A549 (cell line): ENCODE results near the gene DEFB124. TPM values are rescaled to one million over a fixed set of nuclear protein-coding genes. Genes with fewer than 3 reads are reported as not detected.

Experiments
- ATAC-seq, 2 experiments: fragments of 200-7000 bp in 1 of 2; fragments of >200 bp in 1 of 2; cut with Nextera tagmentation in 1 of 2; cut with Tn5 transposase in 1 of 2; 3 replicates each; pipeline versions ENCODE4 v1.8.0 to v1.9.1; 2018 to 2020; ENCODE audit warnings: mild to moderate bottlenecking in 1 of 2, moderate library complexity in 1 of 2
- CTCF ChIA-PET: fragments of 300-600 bp; sonication (Branson Sonifier 250); formaldehyde crosslinking; extraction: SDS; loops from one replicate; lab custom pipeline; 2021; ENCODE audit warnings: antibody characterized with exemption, inconsistent platforms; lab: Yijun Ruan, JAX
- POLR2A ChIA-PET: fragments of 350-600 bp; formaldehyde crosslinking; extraction: SDS; loops from one replicate; lab custom pipeline; 2021; ENCODE audit warnings: antibody characterized with exemption, inconsistent platforms; lab: Yijun Ruan, JAX
- DNase-seq, 2 experiments: peaks; one replicate each; pipeline versions ENCODE4 v3.0.0 to v3.0.0-alpha.2; 2011 to 2016; ENCODE audit warnings: low read depth in 1 of 2, low spot score in 1 of 2
- FAIRE-seq: peaks from 2 replicates; lab custom pipeline; 2011; peaks lifted over from hg19 to GRCh38; lab: Jason Lieb, UNC
- H3K27ac ChIP-seq, 2 experiments: fragments of >200 bp; sonication (Bioruptor Twin); formaldehyde crosslinking; 3 replicates each; pipeline ENCODE4 v1.5.1; 2016 to 2017
- H3K4me1 ChIP-seq: fragments of >200 bp; sonication (Bioruptor Twin); formaldehyde crosslinking; 3 replicates; pipeline ENCODE4 v1.6.1; 2016
- H3K4me2 ChIP-seq: fragments of >200 bp; sonication (Bioruptor Twin); formaldehyde crosslinking; 3 replicates; pipeline ENCODE4 v1.6.1; 2016
- H3K4me3 ChIP-seq: fragments of >200 bp; sonication (Bioruptor Twin); formaldehyde crosslinking; 3 replicates; pipeline ENCODE4 v1.5.1; 2016
- H3K9me3 ChIP-seq: fragments of >200 bp; sonication (Bioruptor Twin); formaldehyde crosslinking; 3 replicates; pipeline ENCODE4 v1.6.1; 2016
- ATOH8 ChIP-seq: fragments of 250-450 bp; sonication (Bioruptor Pico); IDR thresholded peaks from 2 replicates; pipeline ENCODE4 v1.5.0; 2020; ENCODE audit warnings: low read depth, mild to moderate bottlenecking, moderate library complexity
- BHLHE40 ChIP-seq: IDR thresholded peaks from 2 replicates; pipeline ENCODE4 v1.6.1; 2012; ENCODE audit warnings: low read depth, low read length, inconsistent platforms
- E2F6 ChIP-seq: IDR thresholded peaks from 2 replicates; pipeline ENCODE4 v1.6.1; 2012; ENCODE audit warnings: low read depth, borderline replicate concordance
- EHF ChIP-seq: fragments of 250-450 bp; sonication (Bioruptor Pico); IDR thresholded peaks from 2 replicates; pipeline ENCODE4 v1.5.0; 2020; ENCODE audit warnings: mild to moderate bottlenecking
- EHMT2 ChIP-seq: fragments of 200-600 bp; sonication (generic); IDR thresholded peaks from 2 replicates; pipeline ENCODE4 v1.6.1; 2016; ENCODE audit warnings: antibody characterized with exemption, low read depth, mild to moderate bottlenecking, moderate library complexity
- FOXS1 ChIP-seq: fragments of 250-450 bp; sonication (Bioruptor Pico); IDR thresholded peaks from 2 replicates; pipeline ENCODE4 v1.5.0; 2020; ENCODE audit warnings: mild to moderate bottlenecking, moderate library complexity
- HDAC2 ChIP-seq: fragments of 200-600 bp; sonication (generic); IDR thresholded peaks from 2 replicates; pipeline ENCODE4 v1.6.1; 2016
- HES2 ChIP-seq: fragments of >200 bp; sonication (Bioruptor Twin); formaldehyde crosslinking; IDR thresholded peaks from 2 replicates; pipeline ENCODE4 v1.6.1; 2016
- HEYL ChIP-seq: fragments of 250-450 bp; sonication (Bioruptor Pico); IDR thresholded peaks from 2 replicates; pipeline ENCODE4 v1.8.0; 2021; ENCODE audit warnings: mild to moderate bottlenecking, moderate library complexity
- HOXA7 ChIP-seq: fragments of 250-450 bp; sonication (Bioruptor Pico); IDR thresholded peaks from 2 replicates; pipeline ENCODE4 v1.5.0; 2020; ENCODE audit warnings: mild to moderate bottlenecking, moderate library complexity
- JUN ChIP-seq, 2 experiments: fragments of >200 bp; sonication (Bioruptor Twin); formaldehyde crosslinking; IDR thresholded peaks; 2 replicates in 1 of 2; 3 replicates in 1 of 2; pipeline ENCODE4 v1.6.1; 2016 to 2017
- KDM1A ChIP-seq: fragments of 200-600 bp; sonication (generic); IDR thresholded peaks from 2 replicates; pipeline ENCODE4 v1.6.1; 2016; ENCODE audit warnings: low read depth, mild to moderate bottlenecking
- KDM5A ChIP-seq: fragments of 200-600 bp; sonication (generic); IDR thresholded peaks from 2 replicates; pipeline ENCODE4 v1.6.1; 2016; ENCODE audit warnings: antibody characterized with exemption, mild to moderate bottlenecking
- MAZ ChIP-seq: fragments of 150-350 bp; IDR thresholded peaks from 2 replicates; pipeline ENCODE4 v1.6.1; 2014; ENCODE audit warnings: antibody characterized with exemption, low read depth, low read length, borderline replicate concordance
- NR3C1 ChIP-seq: fragments of >200 bp; sonication (Bioruptor Twin); formaldehyde crosslinking; IDR thresholded peaks from 3 replicates; pipeline ENCODE4 v1.6.1; 2017
- RAD21 ChIP-seq, 2 experiments: fragments of >200 bp in 1 of 2; sonication (Bioruptor Twin) in 1 of 2; formaldehyde crosslinking in 1 of 2; IDR thresholded peaks in 1 of 2; conservative IDR thresholded peaks in 1 of 2; 2 replicates in 1 of 2; 3 replicates in 1 of 2; pipeline ENCODE4 v1.6.1; 2012 to 2018; ENCODE audit warnings: inconsistent platforms in 1 of 2
- RCOR1 ChIP-seq: fragments of 150-350 bp; IDR thresholded peaks from 2 replicates; pipeline ENCODE4 v1.6.1; 2014; ENCODE audit warnings: antibody characterized with exemption, low read length, low read depth
- RNF2 ChIP-seq: fragments of 200-600 bp; sonication (generic); IDR thresholded peaks from 2 replicates; pipeline ENCODE4 v1.6.1; 2016; ENCODE audit warnings: low read depth, mild to moderate bottlenecking, antibody characterized with exemption, moderate library complexity, borderline replicate concordance
- SREBF2 ChIP-seq: fragments of 450-650 bp; IDR thresholded peaks from 2 replicates; pipeline ENCODE4 v1.6.1; 2014; ENCODE audit warnings: mild to moderate bottlenecking, moderate library complexity
- ZSCAN20 ChIP-seq: fragments of 250-450 bp; sonication (Bioruptor Pico); IDR thresholded peaks from 2 replicates; pipeline ENCODE4 v1.8.0; 2022; ENCODE audit warnings: mild to moderate bottlenecking, moderate library complexity
- WGBS: methylation state at CpG from one replicate; pipeline ENCODE4 v1.1.6; 2017; ENCODE audit errors: missing lambda C conversion rate; 5-methylcytosine and 5-hydroxymethylcytosine counted together
- polyA plus RNA-seq, 4 experiments: library from polyadenylated mRNA; depleted of rRNA in 3 of 4; stranded (reverse); fragments of >200 nt; fragmentation: RNase III in 1 of 4; extraction: RNeasy Plus Mini Kit Qiagen cat#74134 plus additional on column Dnase treatment in 1 of 4; gene quantifications; 2 replicates in 3 of 4; 3 replicates in 1 of 4; pipeline ENCODE4 v1.2.3, GENCODE V29; 2011 to 2017
- TF ChIP-seq, protein P1 (sequence below): fragments of 200-600 bp; sonication (generic); IDR thresholded peaks from 2 replicates; pipeline ENCODE4 v1.6.1; 2016; ENCODE audit warnings: antibody characterized with exemption, mild to moderate bottlenecking, moderate library complexity
- TF ChIP-seq, protein P2 (sequence below): IDR thresholded peaks from 2 replicates; pipeline ENCODE4 v1.6.1; 2012

Gene DEFB124
- polyA plus RNA-seq, 2 of the 4 experiments (the other 2 are of a cell fraction) = 0.18 TPM; not detected in 1

DNA sequence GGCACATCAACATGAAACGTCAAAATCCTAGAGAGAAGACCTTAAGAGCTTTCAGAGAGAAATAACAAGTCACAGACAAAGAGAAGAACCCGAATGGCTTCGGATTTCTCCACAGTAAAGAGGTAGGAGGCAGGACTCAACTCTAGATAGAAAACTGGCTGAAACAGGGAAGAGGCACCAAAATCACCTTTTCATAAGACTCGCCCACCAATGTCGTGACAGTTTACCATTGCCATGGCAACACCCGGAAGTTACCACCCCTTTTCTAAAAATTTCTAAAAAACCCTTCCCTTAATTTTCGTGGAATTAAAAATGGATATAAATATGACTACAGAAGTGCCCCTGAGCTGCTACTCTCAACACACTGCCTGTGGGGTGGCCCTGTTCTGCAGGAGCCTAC, 56.6 kb downstream of the DEFB124 start:
- H3K4me3 ChIP-seq = no peak overlapping the region
- H3K4me1 ChIP-seq = no peaks in the 10 kb centered on the region
- DNase-seq = no peak
- no peak for FAIRE-seq
- CTCF ChIA-PET = no interaction called here
- POLR2A ChIA-PET = no interaction called here
- no peak overlapping the region for H3K27ac ChIP-seq
- H3K4me2 ChIP-seq = no peak overlapping the region
- no peak for TF ChIP-seq ATOH8 (CRISPR knock-in tag)
- TF ChIP-seq SREBF2 = no peak
- TF ChIP-seq, protein P1, sequence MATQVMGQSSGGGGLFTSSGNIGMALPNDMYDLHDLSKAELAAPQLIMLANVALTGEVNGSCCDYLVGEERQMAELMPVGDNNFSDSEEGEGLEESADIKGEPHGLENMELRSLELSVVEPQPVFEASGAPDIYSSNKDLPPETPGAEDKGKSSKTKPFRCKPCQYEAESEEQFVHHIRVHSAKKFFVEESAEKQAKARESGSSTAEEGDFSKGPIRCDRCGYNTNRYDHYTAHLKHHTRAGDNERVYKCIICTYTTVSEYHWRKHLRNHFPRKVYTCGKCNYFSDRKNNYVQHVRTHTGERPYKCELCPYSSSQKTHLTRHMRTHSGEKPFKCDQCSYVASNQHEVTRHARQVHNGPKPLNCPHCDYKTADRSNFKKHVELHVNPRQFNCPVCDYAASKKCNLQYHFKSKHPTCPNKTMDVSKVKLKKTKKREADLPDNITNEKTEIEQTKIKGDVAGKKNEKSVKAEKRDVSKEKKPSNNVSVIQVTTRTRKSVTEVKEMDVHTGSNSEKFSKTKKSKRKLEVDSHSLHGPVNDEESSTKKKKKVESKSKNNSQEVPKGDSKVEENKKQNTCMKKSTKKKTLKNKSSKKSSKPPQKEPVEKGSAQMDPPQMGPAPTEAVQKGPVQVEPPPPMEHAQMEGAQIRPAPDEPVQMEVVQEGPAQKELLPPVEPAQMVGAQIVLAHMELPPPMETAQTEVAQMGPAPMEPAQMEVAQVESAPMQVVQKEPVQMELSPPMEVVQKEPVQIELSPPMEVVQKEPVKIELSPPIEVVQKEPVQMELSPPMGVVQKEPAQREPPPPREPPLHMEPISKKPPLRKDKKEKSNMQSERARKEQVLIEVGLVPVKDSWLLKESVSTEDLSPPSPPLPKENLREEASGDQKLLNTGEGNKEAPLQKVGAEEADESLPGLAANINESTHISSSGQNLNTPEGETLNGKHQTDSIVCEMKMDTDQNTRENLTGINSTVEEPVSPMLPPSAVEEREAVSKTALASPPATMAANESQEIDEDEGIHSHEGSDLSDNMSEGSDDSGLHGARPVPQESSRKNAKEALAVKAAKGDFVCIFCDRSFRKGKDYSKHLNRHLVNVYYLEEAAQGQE = no peak
- no peak for TF ChIP-seq E2F6
- no peak for TF ChIP-seq JUN (IDR thresholded peaks at IDR 0.05)
- no peaks in the 10 kb centered on the region for H3K9me3 ChIP-seq
- no peak for ATAC-seq
- 40% methylated on average over 7 of the region's 7 CpGs for WGBS

GRCh38 chr20:31415653-31416052, 59.3 kb downstream of the DEFB124 start:
- H3K4me1 ChIP-seq = no peaks in the 10 kb centered on the region
- 88% methylated on average over 2 of the region's 2 CpGs for WGBS
- no peaks in the 10 kb centered on the region for H3K9me3 ChIP-seq
- FAIRE-seq = no peak
- ChIA-PET CTCF (interaction anchor here (1.4 to 2.0 kb wide), 2 partner anchors 10 to 88 kb away, joined by 3 to 5 read pairs; partner anchors contain the start of gene DEFB121), POLR2A (no interaction called here)
- no peak for ATAC-seq
- H3K4me3 ChIP-seq = no peak overlapping the region
- H3K4me2 ChIP-seq = no peak overlapping the region
- DNase-seq = no peak
- no peak overlapping the region for H3K27ac ChIP-seq
- TF ChIP-seq, protein P2, sequence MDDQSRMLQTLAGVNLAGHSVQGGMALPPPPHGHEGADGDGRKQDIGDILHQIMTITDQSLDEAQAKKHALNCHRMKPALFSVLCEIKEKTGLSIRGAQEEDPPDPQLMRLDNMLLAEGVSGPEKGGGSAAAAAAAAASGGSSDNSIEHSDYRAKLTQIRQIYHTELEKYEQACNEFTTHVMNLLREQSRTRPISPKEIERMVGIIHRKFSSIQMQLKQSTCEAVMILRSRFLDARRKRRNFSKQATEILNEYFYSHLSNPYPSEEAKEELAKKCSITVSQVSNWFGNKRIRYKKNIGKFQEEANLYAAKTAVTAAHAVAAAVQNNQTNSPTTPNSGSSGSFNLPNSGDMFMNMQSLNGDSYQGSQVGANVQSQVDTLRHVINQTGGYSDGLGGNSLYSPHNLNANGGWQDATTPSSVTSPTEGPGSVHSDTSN = no peak
- no peak for TF ChIP-seq RNF2
- no peak for TF ChIP-seq FOXS1 (CRISPR knock-in tag)
- no peak for TF ChIP-seq HEYL (CRISPR knock-in tag)
- no peak for TF ChIP-seq HES2
- TF ChIP-seq BHLHE40 = no peak
- no peak for TF ChIP-seq KDM5A
- no peak for TF ChIP-seq ZSCAN20
- no peak for TF ChIP-seq EHMT2
- no peak for TF ChIP-seq RCOR1
- TF ChIP-seq RAD21 (conservative IDR thresholded peaks at IDR 0.05 in 1 of 2, IDR thresholded peaks at IDR 0.05 in 1 of 2) = no peak
- TF ChIP-seq NR3C1 = no peak
- TF ChIP-seq HOXA7 = no peak
- TF ChIP-seq MAZ = no peak
- TF ChIP-seq, protein P1 = no peak
- no peak for TF ChIP-seq EHF
- no peak for TF ChIP-seq KDM1A
- no peak for TF ChIP-seq HDAC2
- no peak for TF ChIP-seq ATOH8 (CRISPR knock-in tag)
